Measurements from ENCODE around the gene NUTF2. TPM values are rescaled to one million over a fixed set of nuclear protein-coding genes. Genes with fewer than 3 reads are reported as not detected.

Gene NUTF2
- total RNA-seq, 1 experiment from 2014 or later = 217 TPM

DNA sequence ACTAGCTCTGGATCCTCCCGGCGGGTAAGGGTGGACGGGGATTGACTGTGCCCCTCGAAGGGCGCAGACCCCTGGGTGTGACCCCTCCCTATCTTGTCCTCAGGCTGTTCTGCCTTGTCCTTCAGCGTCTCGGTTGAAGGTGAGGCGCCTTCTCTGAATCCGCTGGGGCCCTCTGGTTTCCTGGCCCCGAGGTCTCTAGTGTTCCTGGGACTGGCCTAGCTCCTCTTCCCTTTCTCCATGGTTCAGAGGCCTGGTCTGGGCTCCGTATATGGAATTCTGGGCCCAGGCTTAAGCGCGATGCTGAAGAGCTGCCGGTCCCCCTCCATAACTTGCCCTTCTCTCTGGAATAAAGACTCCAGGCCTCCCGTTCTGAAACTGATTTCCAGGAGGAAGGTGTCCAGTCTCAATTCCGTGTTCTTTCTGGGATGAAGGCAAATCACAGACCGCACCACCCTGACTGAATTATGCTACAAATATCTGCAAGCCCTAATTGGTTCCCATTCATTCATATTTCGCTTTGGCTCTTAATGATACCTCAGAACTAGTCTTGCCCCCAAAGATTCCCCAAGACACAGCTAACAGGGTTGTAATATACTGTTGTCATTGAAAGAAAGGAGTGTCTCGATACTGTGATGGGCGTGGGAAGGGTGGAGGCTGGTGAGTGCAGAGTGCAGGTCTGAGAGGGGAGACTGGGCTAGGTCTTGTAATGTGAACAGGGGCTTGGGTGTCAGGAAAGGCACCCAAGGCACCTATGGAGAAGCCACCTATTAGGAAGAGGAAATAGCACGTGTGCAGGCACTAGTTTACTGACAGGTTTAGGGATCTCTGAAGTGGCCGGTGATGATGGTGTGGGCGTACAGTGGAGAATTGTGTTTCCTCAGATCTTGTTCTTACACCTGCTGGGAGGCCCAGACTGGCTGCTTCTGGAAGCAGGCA is 27.0 kb downstream of the NUTF2 start:
- no peak for TF ChIP-seq EZH2 (IDR thresholded peaks at IDR 0.05; ENCODE audit: borderline replicate concordance, low read depth, low read length, poor library complexity, severe bottlenecking)
- TF ChIP-seq, protein P1, sequence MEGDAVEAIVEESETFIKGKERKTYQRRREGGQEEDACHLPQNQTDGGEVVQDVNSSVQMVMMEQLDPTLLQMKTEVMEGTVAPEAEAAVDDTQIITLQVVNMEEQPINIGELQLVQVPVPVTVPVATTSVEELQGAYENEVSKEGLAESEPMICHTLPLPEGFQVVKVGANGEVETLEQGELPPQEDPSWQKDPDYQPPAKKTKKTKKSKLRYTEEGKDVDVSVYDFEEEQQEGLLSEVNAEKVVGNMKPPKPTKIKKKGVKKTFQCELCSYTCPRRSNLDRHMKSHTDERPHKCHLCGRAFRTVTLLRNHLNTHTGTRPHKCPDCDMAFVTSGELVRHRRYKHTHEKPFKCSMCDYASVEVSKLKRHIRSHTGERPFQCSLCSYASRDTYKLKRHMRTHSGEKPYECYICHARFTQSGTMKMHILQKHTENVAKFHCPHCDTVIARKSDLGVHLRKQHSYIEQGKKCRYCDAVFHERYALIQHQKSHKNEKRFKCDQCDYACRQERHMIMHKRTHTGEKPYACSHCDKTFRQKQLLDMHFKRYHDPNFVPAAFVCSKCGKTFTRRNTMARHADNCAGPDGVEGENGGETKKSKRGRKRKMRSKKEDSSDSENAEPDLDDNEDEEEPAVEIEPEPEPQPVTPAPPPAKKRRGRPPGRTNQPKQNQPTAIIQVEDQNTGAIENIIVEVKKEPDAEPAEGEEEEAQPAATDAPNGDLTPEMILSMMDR (conservative IDR thresholded peaks at IDR 0.05; ENCODE audit: low read depth, low read length) = no peak
- POLR2A ChIA-PET (ENCODE audit: low non-redundant PET) = interaction anchor here (0.5 kb wide), 1 partner anchor 40 kb away, joined by 5 read pairs; no protein-coding TSS in a partner anchor
- CTCF ChIA-PET = interaction anchor here (0.5 to 2.1 kb wide), 3 partner anchors 10 to 1112 kb away, joined by 3 to 7 read pairs (median 3); partner anchors contain the start of gene NRN1L
- peaks cover 35% of the 10 kb centered on the region for H3K36me3 ChIP-seq (ENCODE audit: insufficient read depth, low read length, poor library complexity, severe bottlenecking)
- H3K27me3 ChIP-seq (replicated peaks; ENCODE audit: insufficient read depth, low read depth, low read length, poor library complexity) = no peaks in the 10 kb centered on the region
- H3K27ac ChIP-seq (ENCODE audit: low read depth, low read length, poor library complexity, severe bottlenecking) = peak overlapping the region; percentile 81
- peak overlapping the region; percentile 83 for H3K4me3 ChIP-seq (ENCODE audit: low read depth, low read length, poor library complexity, severe bottlenecking)
- peaks cover 13% of the 10 kb centered on the region for H3K4me1 ChIP-seq (ENCODE audit: insufficient read depth, low read length, poor library complexity, severe bottlenecking)
- intact Hi-C loops (cut with micrococcal nuclease; ENCODE audit: unreplicated experiment) = no loop called here
- H3K9me3 ChIP-seq (ENCODE audit: low read depth, low read length, poor library complexity, severe bottlenecking) = no peaks in the 10 kb centered on the region
- TSS peak; percentile 50 for BruUV-seq (replicated peaks)
- no peak for DNase-seq (ENCODE audit: low spot score)

DNA sequence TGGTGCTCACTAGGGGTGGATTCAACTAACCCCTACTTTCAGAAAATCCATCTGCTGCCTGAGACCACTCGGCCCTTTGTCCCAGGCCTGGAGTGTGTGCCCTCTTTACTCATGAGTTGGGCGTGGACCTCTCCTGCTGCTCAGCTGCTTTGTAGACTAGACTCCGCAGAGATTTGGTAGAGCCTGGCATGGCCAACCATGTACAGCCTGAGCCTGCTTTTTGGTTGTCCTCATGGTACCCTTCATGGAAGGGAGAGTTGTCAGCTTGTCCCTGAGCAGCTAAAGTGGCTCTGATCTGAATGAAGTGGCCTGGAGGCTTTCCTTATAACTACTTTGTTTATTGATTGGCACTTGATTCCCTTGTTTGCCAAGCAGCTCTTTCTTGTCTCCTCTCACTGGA is 27.6 kb downstream of the NUTF2 start:
- no TSS peak for BruUV-seq (replicated peaks)
- peak overlapping the region; percentile 81 for H3K27ac ChIP-seq (ENCODE audit: low read depth, low read length, poor library complexity, severe bottlenecking)
- H3K4me3 ChIP-seq (ENCODE audit: low read depth, low read length, poor library complexity, severe bottlenecking) = peak overlapping the region; percentile 83
- no peak for TF ChIP-seq EZH2 (IDR thresholded peaks at IDR 0.05; ENCODE audit: borderline replicate concordance, low read depth, low read length, poor library complexity, severe bottlenecking)
- TF ChIP-seq, protein P1 (conservative IDR thresholded peaks at IDR 0.05; ENCODE audit: low read depth, low read length) = no peak
- H3K27me3 ChIP-seq (replicated peaks; ENCODE audit: insufficient read depth, low read depth, low read length, poor library complexity) = no peaks in the 10 kb centered on the region
- H3K4me1 ChIP-seq (ENCODE audit: insufficient read depth, low read length, poor library complexity, severe bottlenecking) = peaks cover 13% of the 10 kb centered on the region
- intact Hi-C loops (cut with micrococcal nuclease; ENCODE audit: unreplicated experiment) = no loop called here
- no peaks in the 10 kb centered on the region for H3K9me3 ChIP-seq (ENCODE audit: low read depth, low read length, poor library complexity, severe bottlenecking)
- DNase-seq (ENCODE audit: low spot score) = no peak
- peaks cover 39% of the 10 kb centered on the region for H3K36me3 ChIP-seq (ENCODE audit: insufficient read depth, low read length, poor library complexity, severe bottlenecking)
- ChIA-PET CTCF (interaction anchor here (1.0 to 2.1 kb wide), 2 partner anchors 10 to 58 kb away, joined by 3 to 7 read pairs; partner anchors contain the start of gene NRN1L), POLR2A (ENCODE audit: low non-redundant PET) (no interaction called here)

DNA sequence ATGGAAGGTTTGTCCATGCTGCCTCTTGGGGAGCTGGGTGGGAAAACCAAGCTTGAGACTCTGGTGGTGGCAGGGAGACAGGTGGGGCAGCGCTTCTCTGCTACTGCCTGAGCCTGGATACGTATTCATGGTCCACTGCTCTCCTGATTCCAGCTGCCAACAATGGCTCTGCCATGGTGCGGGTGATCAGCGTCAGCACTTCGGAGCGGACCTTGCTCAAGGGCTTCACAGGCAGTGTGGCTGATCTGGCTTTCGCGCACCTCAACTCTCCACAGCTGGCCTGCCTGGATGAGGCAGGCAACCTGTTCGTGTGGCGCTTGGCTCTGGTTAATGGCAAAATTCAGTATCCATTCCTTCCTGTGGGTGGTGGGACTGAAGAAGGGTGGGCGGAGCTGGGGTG is 30.3 kb downstream of the NUTF2 start:
- POLR2A ChIA-PET (ENCODE audit: low non-redundant PET) = no interaction called here
- BruUV-seq (replicated peaks) = no TSS peak
- intact Hi-C loops (cut with micrococcal nuclease; ENCODE audit: unreplicated experiment) = no loop called here

More for the DNA sequence above, 30.3 kb downstream of the NUTF2 start:
- H3K27me3 ChIP-seq (replicated peaks; ENCODE audit: insufficient read depth, low read depth, low read length, poor library complexity) = no peaks in the 10 kb centered on the region
- peaks cover 13% of the 10 kb centered on the region for H3K4me1 ChIP-seq (ENCODE audit: insufficient read depth, low read length, poor library complexity, severe bottlenecking)
- TF ChIP-seq EZH2 (IDR thresholded peaks at IDR 0.05; ENCODE audit: borderline replicate concordance, low read depth, low read length, poor library complexity, severe bottlenecking) = no peak
- TF ChIP-seq, protein P1 (conservative IDR thresholded peaks at IDR 0.05; ENCODE audit: low read depth, low read length) = no peak
- peaks cover 57% of the 10 kb centered on the region for H3K36me3 ChIP-seq (ENCODE audit: insufficient read depth, low read length, poor library complexity, severe bottlenecking)
- DNase-seq (ENCODE audit: low spot score) = no peak
- no peak overlapping the region for H3K4me3 ChIP-seq (ENCODE audit: low read depth, low read length, poor library complexity, severe bottlenecking)
- CTCF ChIA-PET = no interaction called here
- H3K27ac ChIP-seq (ENCODE audit: low read depth, low read length, poor library complexity, severe bottlenecking) = no peak overlapping the region
- no peaks in the 10 kb centered on the region for H3K9me3 ChIP-seq (ENCODE audit: low read depth, low read length, poor library complexity, severe bottlenecking)
